RWPE2 (cell line): ENCODE data around the gene TMEM176A.

ENCODE experiments used
- ATAC-seq: fragments of 200-7000 bp; cut with Tn5 transposase; 3 replicates; pipeline ENCODE4 v1.9.1; 2021; ENCODE audit warnings: low read depth
- DNase-seq: peaks from one replicate; pipeline ENCODE4 v3.0.0-alpha.2; 2020; ENCODE audit warnings: low spot score
- H3K27ac ChIP-seq: fragments of 450-650 bp; 2 replicates; pipeline ENCODE4 v1.5.1; 2017; ENCODE audit warnings: mild to moderate bottlenecking; ENCODE audit not compliant: poor library complexity, severe bottlenecking
- H3K27me3 ChIP-seq: fragments of 250-450 bp; sonication (Bioruptor Pico); 2 replicates; pipeline ENCODE4 v1.5.1; 2021; ENCODE audit warnings: mild to moderate bottlenecking, moderate library complexity; ENCODE audit not compliant: insufficient read depth, poor library complexity, severe bottlenecking
- H3K36me3 ChIP-seq: fragments of 250-450 bp; sonication (Bioruptor Pico); 2 replicates; pipeline ENCODE4 v1.5.1; 2020; ENCODE audit warnings: low read depth, mild to moderate bottlenecking, moderate library complexity
- H3K4me1 ChIP-seq: fragments of 250-450 bp; sonication (Bioruptor Pico); 2 replicates; pipeline ENCODE4 v1.5.1; 2021; ENCODE audit warnings: mild to moderate bottlenecking, moderate library complexity; ENCODE audit not compliant: insufficient read depth, poor library complexity, severe bottlenecking
- H3K4me3 ChIP-seq: fragments of 250-450 bp; sonication (Bioruptor Pico); 2 replicates; pipeline ENCODE4 v1.5.1; 2021; ENCODE audit warnings: mild to moderate bottlenecking, moderate library complexity; ENCODE audit not compliant: severe bottlenecking
- H3K9me3 ChIP-seq: fragments of 250-450 bp; sonication (Bioruptor Pico); 2 replicates; pipeline ENCODE4 v1.5.1; 2021; ENCODE audit warnings: mild to moderate bottlenecking, moderate library complexity; ENCODE audit not compliant: severe bottlenecking
- CTCF ChIP-seq: fragments of 450-650 bp; IDR thresholded peaks from one replicate; pipeline ENCODE4 v1.5.1; 2017; ENCODE audit warnings: mild to moderate bottlenecking, moderate library complexity; ENCODE audit not compliant: poor library complexity, severe bottlenecking

The TMEM176A gene

DNA sequence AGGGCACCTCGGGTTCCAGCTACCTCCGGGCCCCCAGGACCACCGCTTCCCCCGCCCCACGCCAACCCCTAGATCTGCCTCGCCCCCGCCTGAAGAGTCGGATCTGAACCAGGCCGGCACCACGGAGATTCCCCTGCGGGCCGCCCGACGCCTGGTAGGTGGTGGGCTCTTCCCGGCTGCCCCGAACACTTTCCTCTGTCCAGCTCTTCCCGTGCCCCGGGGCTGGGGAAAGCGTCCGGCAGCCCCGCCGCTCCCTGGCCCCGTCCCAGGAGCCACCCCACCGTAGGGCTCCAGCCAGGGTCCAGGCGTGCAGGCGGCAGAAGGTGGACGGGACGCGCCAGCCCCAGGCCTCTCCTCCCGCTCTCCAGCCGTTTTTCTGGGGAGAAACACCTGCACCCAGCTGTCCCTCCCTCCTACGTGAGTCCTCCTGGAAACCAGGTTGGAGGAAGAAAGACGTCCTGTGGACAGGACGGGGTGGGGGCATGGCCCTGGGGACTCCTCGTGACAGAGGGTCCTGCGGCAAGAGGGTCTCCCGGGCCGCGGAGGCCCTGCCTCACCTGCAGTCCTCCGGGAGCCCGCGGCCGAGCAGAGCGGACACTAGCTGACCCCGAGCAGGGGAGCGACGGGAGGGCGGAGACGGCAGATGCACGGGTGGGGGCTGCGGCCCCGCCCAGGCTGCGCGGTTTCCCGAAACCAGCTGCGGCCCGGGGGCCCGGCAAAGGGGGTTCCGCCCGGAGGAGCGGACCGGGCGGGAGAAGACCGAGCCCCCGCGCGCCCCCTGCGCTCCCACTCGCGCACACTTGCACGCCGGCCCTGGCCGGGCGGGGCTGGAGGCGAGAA is 608 bp upstream of the TMEM176A start, which contains the start of gene TMEM176B:
Gene TMEM176B (minus strand): TSS at position 624 of the 840 bp plus-strand sequence. CDS start 3,795 bp downstream, outside the sequence.
- H3K27ac ChIP-seq, result no peak within 1 kb of the TSS

DNA sequence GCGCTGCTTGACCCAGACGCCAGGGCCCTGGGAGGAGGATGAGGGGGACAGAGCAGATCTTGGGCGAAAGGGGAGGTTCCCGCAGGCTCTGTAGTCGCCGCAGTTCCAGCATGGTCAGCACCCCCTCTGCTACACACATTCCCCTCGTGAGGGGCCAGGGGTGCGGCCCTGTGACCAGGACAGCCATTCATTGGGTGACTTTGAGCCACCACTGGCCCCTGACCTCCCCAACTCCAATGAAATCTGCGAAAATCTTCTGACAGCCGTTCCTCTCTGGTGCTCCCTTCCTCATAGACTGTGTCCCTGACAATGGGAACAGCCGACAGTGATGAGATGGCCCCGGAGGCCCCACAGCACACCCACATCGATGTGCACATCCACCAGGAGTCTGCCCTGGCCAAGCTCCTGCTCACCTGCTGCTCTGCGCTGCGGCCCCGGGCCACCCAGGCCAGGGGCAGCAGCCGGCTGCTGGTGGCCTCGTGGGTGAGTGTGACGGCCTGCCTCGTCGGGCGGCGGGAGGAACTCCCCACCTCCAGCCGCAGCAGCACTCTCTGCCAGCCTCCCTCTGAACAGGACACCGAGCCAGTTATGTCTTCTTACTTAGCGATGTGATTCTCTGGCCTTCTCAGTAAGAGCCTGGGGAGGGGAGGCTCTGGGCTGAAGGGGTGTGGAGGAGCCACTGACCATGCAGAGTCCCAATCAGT is 825 bp downstream of the TMEM176A start:
- no peak for DNase-seq
- H3K27ac ChIP-seq, result no peak overlapping the region
- no peak overlapping the region for H3K4me3 ChIP-seq
- no peaks in the 10 kb centered on the region for H3K36me3 ChIP-seq
- no peak; the same call in 2 of the 3 replicates for ATAC-seq
- H3K4me1 ChIP-seq, result no peaks in the 10 kb centered on the region
- TF ChIP-seq CTCF, result no peak
- H3K27me3 ChIP-seq, result peaks cover 57% of the 10 kb centered on the region
- H3K9me3 ChIP-seq, result peaks cover 4% of the 10 kb centered on the region

More for the DNA sequence above, 608 bp upstream of the TMEM176A start, which contains the start of gene TMEM176B:
- H3K4me3 ChIP-seq, result no peak within 1 kb of the TSS
- DNase-seq (no peak), ATAC-seq (no peak)
- peaks cover 2% of the 10 kb centered on the region for H3K9me3 ChIP-seq
- TF ChIP-seq CTCF, result no peak
- H3K36me3 ChIP-seq, result no peaks in the 10 kb centered on the region
- no peaks in the 10 kb centered on the region for H3K4me1 ChIP-seq
- H3K27me3 ChIP-seq, result peaks cover 63% of the 10 kb centered on the region

- ATAC-seq, result no peak
- no peaks in the 10 kb centered on the region for H3K36me3 ChIP-seq
- no peak for TF ChIP-seq CTCF
- H3K9me3 ChIP-seq, result peaks cover 4% of the 10 kb centered on the region
- H3K4me3 ChIP-seq, result no peak overlapping the region
- no peaks in the 10 kb centered on the region for H3K4me1 ChIP-seq
- DNase-seq, result no peak
- no peak overlapping the region for H3K27ac ChIP-seq
- peaks cover 57% of the 10 kb centered on the region for H3K27me3 ChIP-seq
Observed at GRCh38 chr7:150801946-150802771, 1.6 kb downstream of the TMEM176A start.

DNA sequence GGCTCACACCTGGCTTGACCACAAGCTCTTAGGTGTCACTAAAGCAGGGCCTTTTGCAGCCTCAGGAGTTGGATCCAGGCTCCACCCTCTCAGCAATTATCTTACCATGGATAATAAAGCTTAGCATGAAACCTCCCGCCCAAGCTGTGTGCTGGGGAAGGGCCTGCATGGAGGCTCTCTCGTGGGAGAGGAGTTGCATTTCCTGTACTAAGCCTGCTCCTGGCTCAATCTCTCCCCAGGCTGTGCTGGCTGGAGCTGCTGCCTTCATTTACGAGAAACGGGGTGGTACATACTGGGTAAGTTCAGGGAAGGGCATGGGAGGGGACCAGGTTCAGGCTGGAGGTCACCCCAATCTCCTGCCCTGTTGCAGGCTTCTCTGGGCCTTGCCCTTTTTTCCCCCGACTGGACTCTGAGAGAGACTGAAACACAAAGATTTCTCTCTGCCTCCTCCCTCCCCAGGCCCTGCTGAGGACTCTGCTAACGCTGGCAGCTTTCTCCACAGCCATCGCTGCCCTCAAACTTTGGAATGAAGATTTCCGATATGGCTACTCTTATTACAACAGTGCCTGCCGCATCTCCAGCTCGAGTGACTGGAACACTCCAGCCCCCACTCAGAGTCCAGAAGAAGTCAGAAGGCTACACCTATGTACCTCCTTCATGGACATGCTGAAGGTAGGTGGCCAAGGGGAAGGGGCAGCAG is 2.7 kb downstream of the TMEM176A start:
- no peak for ATAC-seq
- no peak overlapping the region for H3K27ac ChIP-seq
- H3K27me3 ChIP-seq, result peaks cover 51% of the 10 kb centered on the region
- no peak for TF ChIP-seq CTCF
- peaks cover 4% of the 10 kb centered on the region for H3K9me3 ChIP-seq
- H3K36me3 ChIP-seq, result no peaks in the 10 kb centered on the region
- H3K4me1 ChIP-seq, result no peaks in the 10 kb centered on the region
- DNase-seq, result no peak
- no peak overlapping the region for H3K4me3 ChIP-seq
